HEK293T (cell line): ENCODE results near the gene KRT3.

Source experiments
- CTCF ChIA-PET: fragments of 350-600 bp; formaldehyde crosslinking; extraction: SDS; loops from one replicate; lab custom pipeline; 2021; ENCODE audit warnings: antibody characterized with exemption, inconsistent platforms; lab: Yijun Ruan, JAX
- POLR2A ChIA-PET: fragments of 350-600 bp; formaldehyde crosslinking; extraction: SDS; loops from one replicate; lab custom pipeline; 2020; ENCODE audit warnings: antibody characterized with exemption, inconsistent platforms; lab: Yijun Ruan, JAX
- DNase-seq: peaks from one replicate; pipeline ENCODE4 v3.0.0; 2012; ENCODE audit warnings: mixed read lengths; ENCODE audit errors: extremely low spot score
- ARNT ChIP-seq: fragments of 450-650 bp; IDR thresholded peaks from 2 replicates; pipeline ENCODE4 v1.6.1; 2017; ENCODE audit warnings: mild to moderate bottlenecking
- BHLHE40 ChIP-seq: fragments of 450-650 bp; IDR thresholded peaks from 2 replicates; pipeline ENCODE4 v1.6.1; 2016; ENCODE audit warnings: mild to moderate bottlenecking, moderate library complexity, borderline replicate concordance
- CTBP1 ChIP-seq: fragments of 450-650 bp; IDR thresholded peaks from 2 replicates; pipeline ENCODE4 v1.6.1; 2016; ENCODE audit warnings: borderline replicate concordance
- ELF4 ChIP-seq: fragments of 450-650 bp; IDR thresholded peaks from 2 replicates; pipeline ENCODE4 v1.6.1; 2017; ENCODE audit warnings: antibody characterized with exemption
- FOXA1 ChIP-seq: fragments of 450-650 bp; IDR thresholded peaks from 2 replicates; pipeline ENCODE4 v1.6.1; 2016; ENCODE audit warnings: mild to moderate bottlenecking
- FOXK2 ChIP-seq: fragments of 450-650 bp; IDR thresholded peaks from 2 replicates; pipeline ENCODE4 v1.6.1; 2016; ENCODE audit warnings: mild to moderate bottlenecking
- FOXM1 ChIP-seq: fragments of 450-650 bp; IDR thresholded peaks from 2 replicates; pipeline ENCODE4 v1.6.1; 2017; ENCODE audit warnings: mild to moderate bottlenecking, borderline replicate concordance
- HDGF ChIP-seq: fragments of 450-650 bp; IDR thresholded peaks from 2 replicates; pipeline ENCODE4 v1.6.1; 2017; ENCODE audit warnings: antibody characterized with exemption, borderline replicate concordance
- L3MBTL2 ChIP-seq: fragments of 450-650 bp; conservative IDR thresholded peaks from 2 replicates; pipeline ENCODE4 v1.6.1; 2016; ENCODE audit warnings: mild to moderate bottlenecking
- LEF1 ChIP-seq: fragments of 450-650 bp; IDR thresholded peaks from 2 replicates; pipeline ENCODE4 v1.6.1; 2017; ENCODE audit warnings: mild to moderate bottlenecking, borderline replicate concordance
- NFRKB ChIP-seq: fragments of 450-650 bp; IDR thresholded peaks from 2 replicates; pipeline ENCODE4 v1.6.1; 2016; ENCODE audit warnings: mild to moderate bottlenecking, moderate library complexity
- SP1 ChIP-seq: fragments of 450-650 bp; IDR thresholded peaks from 2 replicates; pipeline ENCODE4 v1.6.1; 2017
- SUZ12 ChIP-seq: fragments of 450-650 bp; IDR thresholded peaks from 2 replicates; pipeline ENCODE4 v1.6.1; 2016; ENCODE audit warnings: mild to moderate bottlenecking
- TARDBP ChIP-seq: fragments of 450-650 bp; IDR thresholded peaks from 2 replicates; pipeline ENCODE4 v1.6.1; 2016
- ZNF384 ChIP-seq: fragments of 450-650 bp; IDR thresholded peaks from 2 replicates; pipeline ENCODE4 v1.6.1; 2016
- TF ChIP-seq, protein P1 (sequence below): fragments of 450-650 bp; IDR thresholded peaks from 2 replicates; pipeline ENCODE4 v1.6.1; 2016

Gene KRT3

DNA sequence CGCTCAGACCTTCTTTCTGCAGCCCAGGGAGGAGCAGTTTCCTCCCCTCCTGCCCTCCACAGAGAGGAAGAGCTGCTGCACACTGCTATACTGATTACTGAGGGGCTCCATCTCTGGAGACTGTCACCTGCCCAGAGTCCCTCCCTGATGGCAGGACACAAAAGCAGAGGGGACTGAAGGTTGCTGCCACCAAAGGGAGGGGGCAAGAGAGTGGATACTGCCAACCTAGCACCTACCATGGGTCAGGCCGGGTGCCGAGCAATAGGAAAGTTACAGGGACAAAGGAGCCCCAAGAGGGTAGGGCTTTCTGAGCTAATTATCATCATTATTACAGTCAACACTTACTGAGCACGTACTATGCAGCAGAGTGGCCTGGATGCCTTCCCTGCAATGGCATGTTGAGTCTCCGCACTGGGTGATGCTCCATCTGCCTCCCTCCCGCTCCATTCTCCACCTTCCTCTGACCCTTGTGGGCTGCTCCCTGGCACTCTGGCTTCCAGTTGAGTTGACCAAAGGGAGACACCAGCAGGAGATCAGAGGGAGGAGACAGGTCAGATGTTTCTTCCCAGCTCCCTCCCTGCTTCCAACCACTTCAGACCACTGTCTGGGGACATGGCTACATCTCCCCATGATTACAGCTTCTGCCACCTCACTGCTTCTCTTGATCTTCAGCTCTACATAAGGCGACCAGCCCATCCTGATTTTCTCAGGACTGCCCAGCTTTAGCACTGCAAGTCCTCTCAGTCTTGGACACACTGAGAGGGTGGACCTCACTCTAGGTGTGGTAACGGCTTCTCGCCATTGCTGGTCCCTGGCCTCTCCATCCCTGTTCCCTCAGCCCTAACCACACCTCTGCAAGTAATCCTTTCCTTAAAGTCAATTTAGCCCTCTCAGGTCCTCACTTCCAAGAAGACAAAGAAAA lies 40.8 kb upstream of the KRT3 start:
- no peak for DNase-seq
- ChIA-PET POLR2A (no interaction called here), CTCF (no interaction called here)
- no peak for TF ChIP-seq ZNF384
- no peak for TF ChIP-seq FOXM1
- no peak for TF ChIP-seq NFRKB
- TF ChIP-seq FOXK2: no peak

DNA sequence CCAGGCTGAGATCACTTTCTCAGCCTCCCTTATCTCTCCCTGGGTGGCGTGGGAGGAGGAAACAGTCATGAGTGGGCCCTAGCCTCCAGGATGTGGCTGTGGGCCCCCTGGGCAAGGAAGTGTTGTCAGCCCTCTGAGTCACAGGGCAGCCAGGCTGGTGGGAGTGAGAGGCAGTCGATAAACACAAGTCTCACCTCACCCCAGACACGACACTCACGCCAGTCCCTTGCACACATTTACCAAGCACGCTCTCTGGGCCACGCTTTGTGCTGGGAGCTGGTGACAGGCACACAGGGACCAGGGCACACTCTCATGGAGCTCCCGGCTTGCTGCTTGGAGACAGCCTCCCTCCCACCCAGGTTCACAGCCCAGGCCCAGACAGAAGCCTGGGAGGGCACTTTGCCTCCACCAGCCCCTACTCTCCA lies 40.1 kb upstream of the KRT3 start:
- ChIA-PET POLR2A (no interaction called here), CTCF (no interaction called here)
- DNase-seq: no peak
- TF ChIP-seq FOXA1: no peak

DNA sequence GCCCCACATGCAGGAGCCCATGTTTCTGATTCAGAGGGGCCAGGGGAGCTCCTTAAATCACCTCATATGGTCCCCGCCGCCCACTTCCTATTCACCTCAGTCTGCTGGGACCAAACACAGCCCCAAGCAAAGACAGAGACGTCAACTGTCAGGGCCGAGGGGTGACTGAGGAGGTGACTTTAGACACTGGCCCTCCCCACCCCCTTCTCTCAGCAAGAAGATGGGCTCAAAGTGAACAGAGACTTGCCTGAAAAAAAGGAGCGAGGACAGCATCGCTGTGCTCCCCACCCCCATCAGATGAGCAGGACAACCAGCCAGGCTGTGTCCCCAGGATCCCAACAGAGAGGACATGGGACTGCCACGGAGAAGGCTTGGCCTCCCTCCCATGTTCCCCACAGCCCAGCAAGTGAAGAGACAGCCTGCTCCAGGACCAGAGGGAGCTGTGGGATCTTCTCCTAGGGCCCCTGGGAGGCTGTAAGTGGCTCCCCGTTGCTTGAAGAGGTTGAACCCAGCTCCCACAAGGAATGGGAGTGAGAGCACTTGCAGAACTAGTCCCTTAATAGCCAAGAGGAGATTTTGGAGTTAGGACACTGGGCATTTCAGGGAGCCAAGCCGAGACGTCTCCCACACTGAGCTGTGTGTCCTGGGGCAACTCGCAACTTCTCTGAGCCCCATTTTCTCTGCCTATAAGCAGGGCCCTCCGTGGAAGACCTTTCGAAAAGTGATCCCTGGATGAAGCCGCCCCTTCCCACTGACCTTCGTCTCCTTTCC lies 39.5 kb upstream of the KRT3 start:
- TF ChIP-seq HDGF (no peak), NFRKB (no peak), L3MBTL2 (no peak), ARNT (no peak), FOXA1 (no peak)
- no peak for DNase-seq

DNA sequence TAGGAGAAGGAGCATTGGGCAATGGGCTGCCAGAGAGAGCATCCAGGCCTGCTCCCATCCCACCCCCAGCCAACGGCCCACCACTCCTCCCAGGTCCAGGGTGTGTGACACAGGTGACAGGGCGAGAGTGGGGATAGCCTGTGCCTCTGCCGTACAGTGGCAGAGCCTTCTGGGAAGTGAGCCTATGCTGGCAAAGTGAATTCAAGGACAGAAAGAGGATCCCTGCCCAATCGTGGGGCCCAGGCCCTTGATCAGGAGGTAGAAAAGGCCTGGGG lies 38.7 kb upstream of the KRT3 start:
- POLR2A ChIA-PET: no interaction called here
- CTCF ChIA-PET: no interaction called here
- TF ChIP-seq BHLHE40 (no peak), NFRKB (no peak), SUZ12 (no peak), TARDBP (no peak), ELF4 (no peak), L3MBTL2 (no peak), CTBP1 (no peak), FOXM1 (no peak), HDGF (no peak)
- TF ChIP-seq, protein P1, sequence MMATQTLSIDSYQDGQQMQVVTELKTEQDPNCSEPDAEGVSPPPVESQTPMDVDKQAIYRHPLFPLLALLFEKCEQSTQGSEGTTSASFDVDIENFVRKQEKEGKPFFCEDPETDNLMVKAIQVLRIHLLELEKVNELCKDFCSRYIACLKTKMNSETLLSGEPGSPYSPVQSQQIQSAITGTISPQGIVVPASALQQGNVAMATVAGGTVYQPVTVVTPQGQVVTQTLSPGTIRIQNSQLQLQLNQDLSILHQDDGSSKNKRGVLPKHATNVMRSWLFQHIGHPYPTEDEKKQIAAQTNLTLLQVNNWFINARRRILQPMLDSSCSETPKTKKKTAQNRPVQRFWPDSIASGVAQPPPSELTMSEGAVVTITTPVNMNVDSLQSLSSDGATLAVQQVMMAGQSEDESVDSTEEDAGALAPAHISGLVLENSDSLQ: no peak
- no peak for DNase-seq

More for the DNA sequence above, 39.5 kb upstream of the KRT3 start:
- POLR2A ChIA-PET: no interaction called here
- CTCF ChIA-PET: interaction anchor here (0.8 kb wide), 1 partner anchor 44 kb away, joined by 3 read pairs; no protein-coding TSS in a partner anchor

DNA sequence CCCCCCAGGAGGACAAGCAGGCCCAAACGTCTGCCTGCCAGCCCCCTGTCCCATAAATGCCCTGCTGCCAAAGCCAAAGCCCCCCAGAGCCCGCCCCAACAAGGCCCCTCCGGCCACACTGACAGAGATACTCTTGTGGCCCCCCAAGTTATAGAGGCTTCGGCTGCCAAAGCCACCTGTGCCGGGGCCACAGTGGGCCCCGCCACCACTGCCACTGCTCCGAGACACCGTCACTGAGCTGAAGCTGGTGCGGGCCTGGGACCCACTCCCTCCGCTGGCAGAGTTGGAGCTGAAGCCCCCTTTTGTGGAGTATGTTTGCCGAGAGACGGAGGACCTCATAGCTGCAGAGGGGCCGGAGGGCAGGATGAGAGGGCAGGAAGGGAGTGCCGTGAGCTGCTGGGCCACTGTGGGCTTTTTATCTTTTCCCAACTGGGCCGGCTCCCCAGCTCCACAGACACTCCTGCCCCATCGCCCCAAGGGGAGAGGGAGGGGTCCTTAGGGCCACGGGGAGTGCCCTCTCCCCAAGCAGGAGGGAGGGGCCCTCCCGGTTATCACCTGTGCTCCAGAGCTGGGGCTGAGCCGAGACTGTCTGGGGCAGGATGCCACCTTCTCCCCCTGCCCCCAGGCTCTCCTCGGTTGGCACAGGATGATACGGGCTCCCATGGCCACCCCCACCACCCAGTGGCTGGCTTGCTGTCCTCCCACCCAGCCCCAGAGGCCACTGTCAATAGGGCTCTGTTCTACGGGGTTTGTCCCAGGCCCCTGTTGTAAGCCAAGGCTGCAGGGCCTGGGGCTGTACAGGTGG lies 38.2 kb upstream of the KRT3 start, which contains the start of gene KRT79:
Gene KRT79 (minus strand): TSS at position 390 of the 805 bp plus-strand sequence. CDS start 51 bp downstream, at position 339.
- no peak for DNase-seq
- ChIA-PET POLR2A (no interaction called here), CTCF (no interaction called here)
- TF ChIP-seq BHLHE40 (no peak), LEF1 (no peak), FOXA1 (no peak), FOXK2 (no peak), ELF4 (no peak), L3MBTL2 (no peak), SP1 (no peak), TARDBP (no peak), SUZ12 (no peak), FOXM1 (no peak), ARNT (no peak), NFRKB (no peak), ZNF384 (no peak), CTBP1 (no peak), HDGF (no peak)
- TF ChIP-seq, protein P1: no peak

DNA sequence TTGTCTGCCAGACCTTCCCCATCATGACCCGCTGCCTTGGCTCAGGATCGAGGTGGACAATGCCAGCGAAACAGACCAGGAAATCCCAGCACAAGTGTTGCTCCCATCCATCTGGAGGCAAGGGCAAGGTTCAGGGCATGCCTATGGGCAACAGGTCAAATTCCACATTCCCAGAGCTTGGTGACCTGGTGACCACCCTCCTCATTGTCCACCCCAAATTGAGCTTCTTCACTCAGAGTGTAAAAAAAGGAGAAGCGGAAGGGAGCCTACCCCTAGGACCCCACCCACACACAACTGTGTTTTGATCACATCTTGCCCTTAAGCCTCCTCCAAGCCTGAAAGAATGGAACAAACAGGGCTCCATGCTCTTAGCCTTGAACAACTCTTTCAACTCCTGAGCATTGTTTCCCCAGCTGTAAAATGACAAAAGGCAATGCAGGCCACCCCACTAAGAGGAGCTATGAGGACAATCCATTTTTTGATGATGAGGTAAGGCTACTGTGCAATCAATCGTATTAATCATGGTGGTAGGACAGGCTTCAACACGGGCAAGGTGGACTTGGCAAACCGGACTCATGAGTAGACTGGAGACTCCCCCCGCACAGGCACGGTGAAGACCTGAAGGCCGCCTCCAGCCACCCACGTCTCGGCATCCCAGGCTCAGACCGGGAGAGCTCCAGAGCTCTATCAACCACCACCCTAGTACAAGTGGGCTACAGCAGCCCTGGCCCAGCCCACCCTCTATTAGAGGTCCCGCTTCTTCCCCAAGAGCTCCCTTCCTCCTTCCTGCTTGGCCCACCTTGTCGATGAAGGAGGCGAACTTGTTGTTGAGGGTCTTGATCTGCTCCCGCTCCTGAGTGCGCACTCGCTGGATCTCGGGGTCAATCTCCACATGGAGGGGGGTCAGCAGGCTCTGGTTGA lies 37.3 kb upstream of the KRT3 start:
- TF ChIP-seq FOXK2 (no peak), SUZ12 (no peak), TARDBP (no peak), FOXA1 (no peak), ARNT (no peak), L3MBTL2 (no peak), LEF1 (no peak), ZNF384 (no peak), SP1 (no peak), FOXM1 (no peak), HDGF (no peak), NFRKB (no peak), CTBP1 (no peak), ELF4 (no peak), BHLHE40 (no peak)
- TF ChIP-seq, protein P1: no peak
- no peak for DNase-seq
- ChIA-PET CTCF (interaction anchor here (0.6 kb wide), 1 partner anchor 57 kb away, joined by 3 read pairs; no protein-coding TSS in a partner anchor), POLR2A (no interaction called here)
